MM.1S (cell line): ENCODE results near the gene SLC28A3.

ENCODE experiments used
- DNase-seq: peaks from one replicate; pipeline ENCODE4 v3.0.0-alpha.2; 2015
- H2AFZ ChIP-seq: fragments of 300-600 bp; sonication (generic); 2 replicates; pipeline ENCODE4 v1.6.0; 2016; ENCODE audit warnings: antibody characterized with exemption, low read length
- H3F3A ChIP-seq: fragments of 300-600 bp; sonication (generic); 2 replicates; pipeline ENCODE4 v1.6.1; 2016; ENCODE audit warnings: mild to moderate bottlenecking, antibody characterized with exemption, low read length, moderate library complexity, mixed read lengths; ENCODE audit not compliant: insufficient read depth
- H3K27ac ChIP-seq: fragments of 300-600 bp; sonication (generic); 2 replicates; pipeline ENCODE4 v1.5.1; 2016; ENCODE audit warnings: mild to moderate bottlenecking, low read length
- H3K27me3 ChIP-seq: fragments of 300-600 bp; sonication (generic); replicated peaks from 2 replicates; pipeline ENCODE4 v1.6.0; 2016; ENCODE audit warnings: low read length; ENCODE audit not compliant: insufficient read depth
- H3K36me3 ChIP-seq: fragments of 300-600 bp; sonication (generic); replicated peaks from 2 replicates; pipeline ENCODE4 v1.6.1; 2016; ENCODE audit warnings: mild to moderate bottlenecking, low read length, mixed read lengths; ENCODE audit not compliant: insufficient read depth
- H3K4me1 ChIP-seq: fragments of 300-600 bp; sonication (generic); 2 replicates; pipeline ENCODE4 v1.6.1; 2016; ENCODE audit warnings: low read length, mixed read lengths
- H3K4me2 ChIP-seq: fragments of 300-600 bp; sonication (generic); 2 replicates; pipeline ENCODE4 v1.6.0; 2016; ENCODE audit warnings: low read depth, low read length
- H3K4me3 ChIP-seq: fragments of 300-600 bp; sonication (generic); 2 replicates; pipeline ENCODE4 v1.5.1; 2016; ENCODE audit warnings: low read length, mixed read lengths
- H3K79me2 ChIP-seq: fragments of 300-600 bp; sonication (generic); 2 replicates; pipeline ENCODE4 v1.6.1; 2016; ENCODE audit warnings: mixed run types, low read length, mixed read lengths
- H3K9ac ChIP-seq: fragments of 300-600 bp; sonication (generic); 2 replicates; pipeline ENCODE4 v1.6.1; 2016; ENCODE audit warnings: low read length, mixed read lengths
- H3K9me2 ChIP-seq: fragments of 300-600 bp; sonication (generic); replicated peaks from 2 replicates; pipeline ENCODE4 v1.6.1; 2016; ENCODE audit warnings: mild to moderate bottlenecking, low read length, mixed read lengths; ENCODE audit not compliant: insufficient read depth
- H3K9me3 ChIP-seq: fragments of 300-600 bp; sonication (generic); replicated peaks from 2 replicates; pipeline ENCODE4 v1.6.1; 2016; ENCODE audit warnings: mild to moderate bottlenecking, low read length, mixed read lengths; ENCODE audit not compliant: insufficient read depth
- H4K20me1 ChIP-seq: fragments of 300-600 bp; sonication (generic); 2 replicates; pipeline ENCODE4 v1.6.1; 2016; ENCODE audit warnings: mild to moderate bottlenecking, low read length, moderate library complexity, mixed read lengths; ENCODE audit not compliant: insufficient read depth
- EZH2 ChIP-seq: fragments of 300-600 bp; sonication (generic); optimal IDR thresholded peaks from 2 replicates; pipeline ENCODE3; 2017; ENCODE audit warnings: low read depth, mild to moderate bottlenecking, antibody characterized with exemption, low read length, mixed read lengths
- EZH2phosphoT487 ChIP-seq: fragments of 300-600 bp; sonication (generic); IDR thresholded peaks from 2 replicates; pipeline ENCODE4 v1.6.1; 2018; ENCODE audit warnings: antibody characterized with exemption, low read length
- TF ChIP-seq, protein P1 (sequence below): fragments of 300-600 bp; sonication (generic); IDR thresholded peaks from 2 replicates; pipeline ENCODE4 v1.5.1; 2016; ENCODE audit warnings: antibody characterized with exemption, low read length, mixed read lengths

Gene SLC28A3

DNA sequence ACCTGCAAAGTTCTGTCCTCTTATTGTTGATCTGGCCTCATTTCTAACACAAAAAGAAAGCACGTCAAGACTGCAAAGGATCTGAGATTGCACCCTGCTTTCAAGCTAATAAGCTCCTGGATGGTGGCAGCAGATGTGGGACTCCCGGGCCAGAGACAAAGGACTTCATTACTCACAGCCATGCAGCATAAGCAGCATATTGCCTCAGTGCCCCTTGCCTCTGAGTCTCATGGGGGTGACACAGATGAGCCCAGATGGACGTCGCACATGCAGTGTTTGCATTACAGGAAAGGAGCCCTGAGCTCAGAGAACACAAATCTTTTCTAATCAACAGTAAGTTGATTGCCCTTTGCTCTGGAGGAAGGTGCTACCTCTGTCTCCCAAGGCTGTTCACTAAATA, 105.0 kb downstream of the SLC28A3 start:
- H3K4me2 ChIP-seq, result no peak overlapping the region
- no peaks in the 10 kb centered on the region for H3K79me2 ChIP-seq
- H3K36me3 ChIP-seq, result no peaks in the 10 kb centered on the region
- H3K9me3 ChIP-seq, result no peaks in the 10 kb centered on the region
- no peak overlapping the region for H2AFZ ChIP-seq
- no peaks in the 10 kb centered on the region for H3K4me1 ChIP-seq
- H4K20me1 ChIP-seq, result no peaks in the 10 kb centered on the region
- TF ChIP-seq EZH2 (no peak), EZH2phosphoT487 (no peak)
- TF ChIP-seq, protein P1, sequence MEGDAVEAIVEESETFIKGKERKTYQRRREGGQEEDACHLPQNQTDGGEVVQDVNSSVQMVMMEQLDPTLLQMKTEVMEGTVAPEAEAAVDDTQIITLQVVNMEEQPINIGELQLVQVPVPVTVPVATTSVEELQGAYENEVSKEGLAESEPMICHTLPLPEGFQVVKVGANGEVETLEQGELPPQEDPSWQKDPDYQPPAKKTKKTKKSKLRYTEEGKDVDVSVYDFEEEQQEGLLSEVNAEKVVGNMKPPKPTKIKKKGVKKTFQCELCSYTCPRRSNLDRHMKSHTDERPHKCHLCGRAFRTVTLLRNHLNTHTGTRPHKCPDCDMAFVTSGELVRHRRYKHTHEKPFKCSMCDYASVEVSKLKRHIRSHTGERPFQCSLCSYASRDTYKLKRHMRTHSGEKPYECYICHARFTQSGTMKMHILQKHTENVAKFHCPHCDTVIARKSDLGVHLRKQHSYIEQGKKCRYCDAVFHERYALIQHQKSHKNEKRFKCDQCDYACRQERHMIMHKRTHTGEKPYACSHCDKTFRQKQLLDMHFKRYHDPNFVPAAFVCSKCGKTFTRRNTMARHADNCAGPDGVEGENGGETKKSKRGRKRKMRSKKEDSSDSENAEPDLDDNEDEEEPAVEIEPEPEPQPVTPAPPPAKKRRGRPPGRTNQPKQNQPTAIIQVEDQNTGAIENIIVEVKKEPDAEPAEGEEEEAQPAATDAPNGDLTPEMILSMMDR, result no peak
- H3F3A ChIP-seq, result no peaks in the 10 kb centered on the region
- H3K9me2 ChIP-seq, result no peaks in the 10 kb centered on the region
- H3K27ac ChIP-seq, result no peak overlapping the region
- no peaks in the 10 kb centered on the region for H3K27me3 ChIP-seq
- H3K9ac ChIP-seq, result no peak overlapping the region
- no peak for DNase-seq
- no peak overlapping the region for H3K4me3 ChIP-seq

DNA sequence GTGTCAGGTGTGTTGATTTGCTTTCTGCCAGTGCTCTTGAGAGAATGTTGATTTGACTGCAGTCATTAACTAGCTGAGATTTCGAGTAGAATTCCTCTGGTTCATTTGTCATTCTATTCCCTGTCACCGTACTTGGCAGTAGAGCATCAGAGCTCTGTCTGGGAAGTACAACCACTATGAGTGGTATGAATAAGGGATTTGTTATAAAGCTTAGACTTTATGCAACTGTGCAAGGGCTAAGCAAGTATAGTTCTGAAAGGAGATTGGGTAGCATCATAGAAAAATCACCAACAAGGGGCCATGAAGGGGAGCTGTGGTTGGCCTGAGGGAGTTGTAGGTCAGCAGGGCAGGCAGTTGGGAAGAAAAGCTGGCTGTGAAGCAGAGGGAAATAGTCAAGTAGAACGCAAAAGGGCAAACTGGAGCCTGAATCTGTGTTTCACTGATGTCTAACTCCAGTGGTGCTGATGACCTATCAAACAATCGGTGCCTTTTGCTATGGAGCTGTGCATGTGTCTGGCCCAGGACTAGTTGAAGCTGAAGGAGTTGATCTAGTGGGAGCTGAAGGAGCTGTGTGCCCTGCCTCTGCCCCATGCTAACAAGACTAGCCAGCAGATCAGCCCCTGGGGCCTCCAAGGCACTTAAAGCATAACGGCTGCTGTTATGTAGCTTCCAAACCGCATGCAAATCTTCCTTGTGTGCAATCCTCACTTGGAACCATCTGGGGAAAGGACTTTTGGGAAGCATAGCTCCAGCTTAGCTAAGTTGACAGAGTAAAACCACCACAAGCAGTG, 110.0 kb downstream of the SLC28A3 start:
- H3K27ac ChIP-seq, result no peak overlapping the region
- H2AFZ ChIP-seq, result no peak overlapping the region

DNA sequence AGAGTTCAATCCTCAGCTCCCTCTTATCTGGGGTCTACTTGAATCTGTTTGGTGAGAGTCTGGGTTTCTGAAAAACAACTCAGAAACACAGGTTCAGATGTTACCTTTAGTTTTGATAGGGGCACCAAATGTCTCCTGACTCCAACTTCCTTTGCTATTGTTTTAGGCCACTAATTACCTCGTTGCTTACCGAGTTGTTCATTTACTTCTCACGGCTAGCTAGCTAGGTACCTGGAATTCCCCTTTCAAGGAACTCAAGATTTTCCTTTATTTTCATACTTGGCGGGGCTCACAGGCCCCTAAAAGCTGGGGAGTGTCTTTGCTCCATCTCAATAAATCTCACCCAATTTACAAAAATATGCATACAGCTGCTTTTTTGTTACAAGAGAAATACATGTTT, 111.4 kb downstream of the SLC28A3 start:
- Histone ChIP-seq H3K27ac (no peak overlapping the region), H3K27me3 (no peaks in the 10 kb centered on the region), H4K20me1 (no peaks in the 10 kb centered on the region)

More for the DNA sequence above, 110.0 kb downstream of the SLC28A3 start:
- H3K4me3 ChIP-seq, result no peak overlapping the region
- no peaks in the 10 kb centered on the region for H3K79me2 ChIP-seq
- no peaks in the 10 kb centered on the region for H3K27me3 ChIP-seq
- no peaks in the 10 kb centered on the region for H3K9me2 ChIP-seq
- no peaks in the 10 kb centered on the region for H3K4me1 ChIP-seq
- H4K20me1 ChIP-seq, result no peaks in the 10 kb centered on the region
- H3K4me2 ChIP-seq, result no peak overlapping the region
- no peak for DNase-seq
- H3K36me3 ChIP-seq, result no peaks in the 10 kb centered on the region
- H3K9ac ChIP-seq, result no peak overlapping the region
- no peaks in the 10 kb centered on the region for H3F3A ChIP-seq
- no peak for TF ChIP-seq EZH2phosphoT487
- TF ChIP-seq EZH2, result no peak
- TF ChIP-seq, protein P1, result no peak
- no peaks in the 10 kb centered on the region for H3K9me3 ChIP-seq

More for the DNA sequence above, 111.4 kb downstream of the SLC28A3 start:
- no peaks in the 10 kb centered on the region for H3K79me2 ChIP-seq
- no peak overlapping the region for H3K4me3 ChIP-seq
- no peaks in the 10 kb centered on the region for H3F3A ChIP-seq
- H3K9ac ChIP-seq, result no peak overlapping the region
- H3K9me2 ChIP-seq, result no peaks in the 10 kb centered on the region
- H3K4me2 ChIP-seq, result no peak overlapping the region
- DNase-seq, result no peak
- H3K4me1 ChIP-seq, result no peaks in the 10 kb centered on the region
- TF ChIP-seq, protein P1, result no peak
- TF ChIP-seq EZH2 (no peak), EZH2phosphoT487 (no peak)
- H2AFZ ChIP-seq, result no peak overlapping the region
- H3K9me3 ChIP-seq, result no peaks in the 10 kb centered on the region
- no peaks in the 10 kb centered on the region for H3K36me3 ChIP-seq
